H1 (cell line): ENCODE measurements around the gene SLC2A4RG.

ENCODE experiments used
- ATF2 ChIP-seq: IDR thresholded peaks from 2 replicates; pipeline ENCODE4 v1.6.1; 2012; ENCODE audit warnings: low read length, inconsistent platforms
- CHD1 ChIP-seq: IDR thresholded peaks from 2 replicates; pipeline ENCODE4 v1.6.1; 2012; ENCODE audit warnings: low read depth, low read length, improper control_type of control experiment
- CREB1 ChIP-seq: IDR thresholded peaks from 2 replicates; pipeline ENCODE4 v1.6.1; 2012; ENCODE audit warnings: inconsistent platforms
- CTCF ChIP-seq, 3 experiments: IDR thresholded peaks; 1 replicate in 2 of 3; 2 replicates in 1 of 3; pipeline versions ENCODE4 v1.5.1 to v1.6.1; 2011; ENCODE audit warnings: low read length in 3 of 3, mild to moderate bottlenecking in 3 of 3, inconsistent platforms in 2 of 3, low read depth in 1 of 3, moderate library complexity in 1 of 3; ENCODE audit not compliant: insufficient read depth in 1 of 3; ENCODE audit errors: control extremely low read depth in 1 of 3
- EP300 ChIP-seq, 2 experiments: IDR thresholded peaks; 1 replicate in 1 of 2; 2 replicates in 1 of 2; pipeline ENCODE4 v1.6.1; 2011 to 2012; ENCODE audit warnings: low read depth in 2 of 2, low read length in 2 of 2, mild to moderate bottlenecking in 2 of 2, borderline replicate concordance in 1 of 2, inconsistent platforms in 1 of 2, moderate library complexity in 1 of 2
- EZH2 ChIP-seq: fragments of 200-600 bp; sonication (generic); IDR thresholded peaks from 2 replicates; pipeline ENCODE4 v1.7.1; 2012; ENCODE audit warnings: low read depth, mild to moderate bottlenecking, moderate library complexity, low read length, inconsistent platforms; ENCODE audit not compliant: severe bottlenecking
- GTF2F1 ChIP-seq: IDR thresholded peaks from 2 replicates; pipeline ENCODE4 v1.6.1; 2012; ENCODE audit warnings: low read depth, low read length, improper control_type of control experiment, borderline replicate concordance
- JUN ChIP-seq: IDR thresholded peaks from 2 replicates; pipeline ENCODE4 v1.6.1; 2011; ENCODE audit warnings: low read depth, mild to moderate bottlenecking, improper control_type of control experiment, low read length
- JUND ChIP-seq: IDR thresholded peaks from 2 replicates; pipeline ENCODE4 v1.6.1; 2011; ENCODE audit warnings: mild to moderate bottlenecking, improper control_type of control experiment, low read length
- POLR2A ChIP-seq, 2 experiments: IDR thresholded peaks; 1 replicate in 1 of 2; 2 replicates in 1 of 2; pipeline ENCODE4 v1.6.1; 2011; ENCODE audit warnings: low read depth in 2 of 2, low read length in 2 of 2, mild to moderate bottlenecking in 2 of 2; ENCODE audit errors: control extremely low read depth in 1 of 2
- RBBP5 ChIP-seq: IDR thresholded peaks from 2 replicates; pipeline ENCODE4 v1.7.1; 2012; ENCODE audit warnings: low read depth, mild to moderate bottlenecking, inconsistent platforms, low read length, moderate library complexity, borderline replicate concordance
- TAF1 ChIP-seq: IDR thresholded peaks from 2 replicates; pipeline ENCODE4 v1.6.1; 2011; ENCODE audit warnings: mild to moderate bottlenecking, low read depth, low read length

GRCh38 chr20:63778034-63778752, 38.6 kb downstream of the SLC2A4RG start:
- no peak for TF ChIP-seq JUND
- no peak for TF ChIP-seq CREB1
- no peak for TF ChIP-seq POLR2A (IDR thresholded peaks at IDR 0.05; ENCODE audit: control extremely low read depth in 1 of 2, low read depth in 2 of 2, low read length in 2 of 2)
- no peak for TF ChIP-seq CHD1
- TF ChIP-seq EP300 (IDR thresholded peaks at IDR 0.05; ENCODE audit: borderline replicate concordance in 1 of 2, low read depth in 2 of 2, low read length in 2 of 2): no peak
- TF ChIP-seq TAF1: no peak
- no peak for TF ChIP-seq ATF2
- TF ChIP-seq CTCF (IDR thresholded peaks at IDR 0.05; ENCODE audit: control extremely low read depth in 1 of 3, insufficient read depth in 1 of 3, low read depth in 1 of 3, low read length in 3 of 3): no peak
- no peak for TF ChIP-seq JUN
- no peak for TF ChIP-seq GTF2F1
- TF ChIP-seq EZH2: no peak
- no peak for TF ChIP-seq RBBP5
